NCI-H2081 (cell line): Measurements from ENCODE around the gene GPC5.
A peak's percentile ranks its signal among the peaks of the same experiment; 100 is the strongest.
"Not testable (repeated sequence)": the region's sequence is repeated elsewhere in the genome, so short reads cannot be mapped to it uniquely, and the experiment has no call there.

Experiments
- DNase-seq, 2 experiments: peaks; one replicate each; lab custom pipeline; 2025; lab: John Stamatoyannopoulos, UW

The GPC5 gene

DNA sequence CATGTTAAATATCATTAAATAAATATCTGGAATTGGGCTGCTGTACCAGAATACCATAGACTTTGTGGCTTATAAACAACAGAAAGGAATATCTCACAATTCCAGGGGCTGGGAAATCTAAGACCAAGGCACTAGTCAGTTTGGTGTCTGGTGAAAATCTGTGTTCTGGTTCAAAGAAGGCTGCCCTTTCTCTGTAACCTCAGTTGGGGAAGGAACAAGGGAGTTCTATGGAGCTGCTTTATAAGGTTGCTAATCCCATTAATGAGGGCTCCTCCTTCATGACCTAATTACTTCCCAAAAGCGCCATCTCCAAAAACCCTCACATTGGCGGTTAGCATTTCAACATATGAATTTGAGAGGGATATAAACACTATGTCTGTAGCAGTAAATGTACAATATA lies 480.9 kb downstream of the GPC5 start:
- DNase-seq: no peak

DNA sequence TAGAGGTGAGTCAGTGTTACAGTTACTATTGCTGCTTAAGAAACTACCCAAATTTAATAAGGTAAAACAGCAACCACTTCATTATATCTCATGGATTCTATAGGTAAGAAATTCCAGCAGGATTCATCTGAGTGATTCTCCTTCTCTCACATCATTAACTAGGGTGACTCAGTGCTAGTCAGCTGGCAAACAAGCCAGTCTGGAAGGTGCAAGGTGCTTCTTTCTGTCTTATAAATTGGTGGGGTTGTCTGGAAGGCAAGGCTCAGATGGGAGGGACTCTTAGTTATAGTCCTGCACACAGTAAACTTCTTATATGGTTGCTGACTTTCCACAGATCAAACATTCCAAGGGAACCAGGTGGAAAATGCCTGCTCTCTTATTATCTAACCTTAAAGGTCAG lies 484.5 kb downstream of the GPC5 start:
- no peak for DNase-seq

DNA sequence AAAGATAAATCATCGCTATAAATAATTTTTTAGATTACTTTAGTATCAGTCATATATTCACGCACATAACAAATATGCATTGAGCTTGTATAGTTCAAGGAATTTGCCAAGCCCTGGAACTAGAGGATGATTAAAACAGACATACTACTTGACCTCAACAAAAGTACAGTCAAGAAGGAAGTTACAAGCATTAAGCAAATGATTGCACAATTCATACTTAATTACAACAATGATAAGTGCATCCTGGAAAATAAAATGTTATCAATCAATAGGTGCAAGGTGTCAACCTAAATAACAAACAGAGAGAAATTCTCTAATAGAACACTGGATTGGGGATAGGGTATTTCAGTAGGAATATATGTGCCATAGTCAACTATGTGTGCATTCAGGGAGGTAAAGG lies 491.2 kb downstream of the GPC5 start:
- DNase-seq: no peak

DNA sequence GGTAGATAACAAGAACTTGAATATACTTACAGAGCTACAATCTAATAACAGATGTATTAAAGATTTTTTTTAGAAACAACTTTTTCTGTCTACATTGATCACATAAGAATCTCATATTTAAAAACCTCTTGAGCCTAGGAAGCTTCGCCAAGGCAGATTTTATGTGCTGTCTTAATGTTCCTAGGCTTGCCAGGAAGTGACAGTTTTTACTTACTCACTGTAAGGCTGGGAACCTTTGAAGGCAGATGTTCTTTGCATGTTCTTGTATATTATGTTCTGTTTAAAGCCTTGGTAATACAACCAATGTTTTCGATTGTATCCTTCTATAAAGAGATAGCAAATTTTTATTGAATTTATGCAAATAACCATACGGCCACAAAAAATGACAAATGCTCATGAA lies 492.7 kb downstream of the GPC5 start:
- DNase-seq: no peak

DNA sequence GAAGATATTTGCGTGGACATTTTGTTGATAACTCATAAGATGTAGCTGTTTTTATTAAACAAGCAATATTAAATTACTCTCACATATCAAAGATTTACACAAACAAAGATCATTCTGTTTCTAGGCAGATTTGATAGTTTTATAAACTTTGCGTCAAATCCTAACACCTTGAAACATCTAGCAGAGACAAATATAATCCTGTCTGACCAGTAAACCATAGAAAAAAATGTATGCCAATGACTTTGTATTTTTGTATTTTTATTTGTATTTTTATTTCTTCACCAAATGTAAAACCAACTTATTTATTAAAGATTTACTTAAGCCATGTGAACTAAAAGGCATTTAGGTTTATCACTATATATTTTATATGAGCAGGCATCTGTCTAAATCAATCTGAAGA lies 494.6 kb downstream of the GPC5 start:
- DNase-seq: no peak

DNA sequence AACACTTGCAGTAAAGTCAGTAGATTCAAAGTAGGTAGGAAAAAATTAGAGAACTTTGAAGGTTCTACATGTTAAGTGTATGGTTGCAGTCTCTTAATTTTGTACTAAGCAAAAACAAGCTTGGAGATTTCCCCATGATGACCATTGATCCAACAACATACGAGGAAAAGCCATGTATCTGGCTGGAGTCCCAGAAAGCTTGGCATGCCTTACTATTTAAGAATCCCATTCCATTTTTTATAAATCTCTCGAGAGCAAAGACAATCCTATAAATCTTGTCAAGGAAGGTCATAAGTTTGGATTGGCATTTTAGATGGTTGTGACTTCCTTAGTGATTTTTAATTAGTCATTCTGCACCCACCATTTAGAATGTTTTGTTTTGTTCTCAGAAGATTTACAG lies 495.9 kb downstream of the GPC5 start:
- no peak for DNase-seq

DNA sequence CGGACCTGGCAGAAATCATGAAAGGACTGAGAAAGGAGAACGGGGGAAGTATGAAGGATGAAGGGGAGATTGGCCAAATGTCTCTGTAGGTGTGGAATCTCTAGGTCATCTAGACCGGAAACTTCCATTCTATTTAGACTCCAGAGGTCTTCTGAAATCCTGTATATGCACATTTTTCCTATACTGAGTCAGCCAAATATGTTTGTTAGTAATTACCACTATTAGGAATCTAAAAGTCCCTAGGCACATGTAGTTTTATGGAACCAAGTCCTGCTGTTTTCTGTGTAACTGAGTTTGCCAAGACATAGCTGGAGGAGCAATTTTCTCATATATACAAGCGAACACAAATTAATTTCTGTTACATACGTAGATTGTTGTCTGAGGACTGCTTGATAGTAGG lies 498.1 kb downstream of the GPC5 start:
- DNase-seq: no peak

DNA sequence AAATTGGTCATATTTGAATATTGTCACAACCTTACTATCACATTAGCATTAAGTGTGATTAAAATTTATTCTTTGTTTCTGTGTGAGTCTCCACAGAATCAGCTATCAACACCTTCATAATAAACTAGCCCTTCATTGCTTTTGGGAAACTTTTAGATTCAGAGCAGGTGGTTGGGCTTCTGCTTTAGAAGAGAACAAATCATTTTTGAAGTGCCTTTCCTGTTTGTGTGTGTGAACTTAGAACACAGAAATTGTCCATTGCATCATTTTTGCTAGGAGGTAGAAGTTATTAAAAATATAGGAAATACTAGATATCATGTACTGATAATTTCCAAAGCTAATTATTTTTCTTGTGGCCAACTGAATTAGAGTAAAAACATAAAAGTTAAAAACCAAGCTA lies 500.6 kb downstream of the GPC5 start:
- not testable (repeated sequence) for DNase-seq

DNA sequence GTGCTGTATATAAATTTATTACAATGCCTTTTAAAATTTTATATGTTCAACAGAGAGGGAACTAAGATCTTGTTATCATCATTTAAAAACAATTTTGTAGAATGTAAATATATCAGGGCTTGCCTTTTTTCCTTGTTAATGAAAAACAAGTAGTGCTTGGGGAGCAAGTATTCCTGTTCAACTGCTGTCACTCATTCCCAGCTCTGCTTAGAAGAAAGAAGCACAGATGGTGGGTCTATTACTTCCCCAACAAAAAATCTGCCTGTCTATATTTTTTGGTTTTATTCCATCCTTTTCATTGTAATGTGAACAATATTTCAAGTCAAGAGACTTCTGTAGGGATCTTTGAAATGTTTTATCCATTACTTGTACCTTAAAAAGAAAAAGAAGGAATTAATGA lies 503.9 kb downstream of the GPC5 start:
- no peak for DNase-seq

DNA sequence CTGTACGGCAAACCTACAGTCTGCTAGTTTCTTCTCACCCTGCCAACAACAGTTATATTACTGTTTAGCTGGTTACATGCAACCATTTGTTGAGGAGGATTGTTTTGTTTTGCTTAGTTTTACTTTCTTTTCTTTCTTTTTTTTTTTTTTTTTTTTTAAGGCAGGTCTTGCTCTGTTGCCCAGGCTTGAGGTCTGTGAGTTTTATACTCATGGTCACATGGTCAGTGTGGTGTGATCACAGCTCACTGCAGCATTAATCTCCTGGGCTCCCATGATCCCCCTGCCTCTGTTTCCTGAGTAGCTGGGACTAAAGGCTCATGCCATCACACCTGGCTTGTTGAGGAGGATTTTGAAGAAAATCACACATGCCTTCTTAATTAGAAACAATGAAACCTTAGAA lies 505.6 kb downstream of the GPC5 start:
- DNase-seq: no peak

DNA sequence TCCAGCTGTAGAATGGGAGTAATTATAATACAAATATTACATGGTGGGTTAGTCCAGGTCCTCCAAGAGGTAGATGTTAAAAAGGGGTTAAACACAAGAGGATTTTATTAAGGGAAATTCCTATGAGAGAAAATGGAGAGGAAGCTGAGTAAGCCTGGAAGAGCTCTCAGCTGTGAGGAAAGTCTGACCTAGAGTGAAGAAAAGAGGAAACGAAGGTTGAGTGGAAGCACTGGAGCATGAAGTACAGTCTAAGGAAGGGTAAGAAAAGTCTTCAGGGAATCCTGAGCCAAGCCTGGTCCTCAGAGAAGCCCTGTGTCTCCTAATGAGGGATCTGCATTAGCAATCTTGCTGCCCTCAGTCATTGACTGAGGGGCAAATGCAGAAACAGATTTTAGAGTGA lies 506.2 kb downstream of the GPC5 start:
- DNase-seq: no peak

DNA sequence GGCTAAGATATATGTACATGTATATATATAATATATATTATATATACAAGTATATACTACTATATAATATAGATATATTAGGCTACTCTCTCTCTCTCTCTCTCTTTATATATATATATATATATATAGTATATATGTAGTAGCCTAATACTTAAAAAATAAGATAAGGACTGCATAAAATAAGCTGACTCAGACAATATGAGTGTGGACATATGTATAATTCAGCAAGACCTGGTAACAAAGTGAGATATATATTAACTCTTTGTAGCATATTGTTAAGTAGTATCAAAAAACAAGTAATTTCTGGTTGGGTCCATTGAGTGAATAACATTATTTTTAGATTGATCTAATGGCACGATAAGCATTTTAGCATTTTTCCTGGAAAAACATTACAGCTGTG lies 509.0 kb downstream of the GPC5 start:
- DNase-seq: no peak

DNA sequence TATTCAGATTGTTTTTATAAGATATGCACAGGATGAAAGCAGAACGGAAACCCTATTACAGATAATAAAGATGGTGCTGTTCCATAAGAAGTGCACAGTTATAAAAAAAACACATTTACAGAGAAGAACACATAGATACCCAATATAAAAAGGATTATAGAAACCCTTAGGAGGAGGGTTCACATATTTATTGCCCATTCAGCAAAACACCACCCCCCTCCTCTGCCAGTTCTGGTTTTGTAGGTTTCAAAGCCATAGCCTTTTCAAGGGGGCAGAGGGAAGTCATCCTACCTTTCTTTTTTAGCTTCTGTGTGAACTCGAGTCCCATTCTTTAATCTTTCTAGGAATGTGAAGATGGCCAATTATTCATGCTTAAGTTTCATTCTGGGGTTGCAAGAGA lies 511.2 kb downstream of the GPC5 start:
- no peak for DNase-seq

DNA sequence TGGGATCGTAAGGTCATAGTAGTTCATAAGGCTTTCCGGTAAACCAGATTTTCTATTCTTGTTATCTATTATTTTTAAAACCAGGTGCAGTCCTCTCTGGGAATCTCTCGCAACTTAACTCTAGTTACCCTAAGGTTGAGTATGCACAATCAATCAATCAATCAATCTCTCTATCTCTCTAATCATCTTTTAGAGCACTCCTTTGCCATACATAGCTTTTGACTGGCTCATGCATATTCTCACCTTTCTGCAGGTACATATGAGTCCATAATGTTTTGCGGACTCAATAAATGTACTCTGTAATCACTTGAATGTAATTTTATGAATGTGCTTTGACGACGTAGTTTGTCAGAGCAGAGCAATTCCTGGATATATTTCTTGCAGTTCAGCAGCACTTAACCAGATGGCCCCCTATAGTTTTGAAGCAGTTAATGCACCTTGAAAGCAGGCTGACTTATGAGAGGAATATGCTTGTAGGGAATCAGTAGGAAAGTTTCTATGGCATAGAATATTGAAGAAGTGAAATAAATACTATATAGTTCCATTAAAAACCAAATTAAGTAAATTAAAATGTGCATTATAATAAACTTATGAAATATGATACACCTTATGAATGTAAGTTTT lies 524.7 kb downstream of the GPC5 start:
- DNase-seq: no peak

DNA sequence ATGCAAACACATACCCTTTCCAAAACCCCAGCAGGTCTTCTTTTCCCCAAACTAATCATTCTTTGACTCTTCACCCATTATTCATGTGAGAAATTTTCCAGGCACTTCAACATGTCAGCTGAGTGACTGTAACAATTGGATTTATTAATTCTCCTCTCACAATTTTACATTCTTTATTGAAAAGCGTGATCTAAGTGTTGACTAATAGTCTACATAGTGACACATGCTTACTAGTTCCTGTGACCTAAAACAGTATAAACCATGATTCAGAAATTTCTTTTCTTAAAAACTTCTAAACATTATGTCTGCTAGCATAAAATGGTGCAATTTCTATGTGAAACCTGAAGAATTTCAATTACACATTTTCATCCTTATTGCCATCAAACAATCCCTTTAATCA lies 532.3 kb downstream of the GPC5 start:
- no peak for DNase-seq

DNA sequence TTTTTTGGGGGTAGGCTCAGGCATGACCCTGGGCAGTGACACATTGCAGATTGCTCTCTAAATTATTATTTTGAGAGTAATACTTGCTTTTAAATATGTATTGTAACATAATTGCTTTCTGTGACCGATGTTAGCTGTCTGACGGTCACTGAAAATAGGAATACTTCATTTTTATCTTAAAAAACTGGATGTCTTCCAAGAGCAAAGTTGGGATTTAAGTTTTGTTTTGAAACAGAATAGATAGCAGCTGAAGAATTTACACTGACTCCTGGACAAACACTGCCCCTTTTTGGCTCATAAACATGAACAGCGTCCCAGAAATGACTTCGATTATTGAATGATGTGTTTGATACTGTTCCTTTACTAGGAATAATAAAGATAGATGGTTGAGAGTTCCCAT lies 535.9 kb downstream of the GPC5 start:
- no peak for DNase-seq

DNA sequence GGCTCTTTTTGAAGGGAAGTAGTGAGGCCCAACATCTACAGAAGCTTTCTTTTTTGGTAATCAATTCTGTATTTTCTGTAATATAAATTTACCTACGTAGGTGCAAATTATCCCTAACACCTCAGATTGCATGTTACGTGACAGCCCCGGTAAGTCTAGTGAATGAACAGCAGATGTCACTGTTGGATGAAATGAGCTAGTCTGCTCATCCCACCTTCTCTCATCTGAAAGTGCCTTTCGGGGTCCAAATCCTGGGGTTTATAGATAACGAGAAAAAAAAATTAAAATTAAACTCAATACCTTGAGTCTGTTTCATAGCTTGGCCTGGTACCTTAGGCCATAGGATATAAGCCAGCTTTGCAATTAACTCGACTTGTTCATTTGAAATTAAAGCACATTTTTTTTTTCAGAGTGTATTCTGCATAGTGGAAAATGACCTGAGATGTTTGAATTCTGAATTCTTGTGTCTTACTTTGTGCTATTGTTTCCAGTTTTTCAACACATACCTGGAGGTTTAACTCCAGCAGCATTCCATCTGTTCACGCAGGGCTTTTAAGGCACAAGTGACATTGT lies 548.2 kb downstream of the GPC5 start:
- DNase-seq: peak; percentile 28 to 63

DNA sequence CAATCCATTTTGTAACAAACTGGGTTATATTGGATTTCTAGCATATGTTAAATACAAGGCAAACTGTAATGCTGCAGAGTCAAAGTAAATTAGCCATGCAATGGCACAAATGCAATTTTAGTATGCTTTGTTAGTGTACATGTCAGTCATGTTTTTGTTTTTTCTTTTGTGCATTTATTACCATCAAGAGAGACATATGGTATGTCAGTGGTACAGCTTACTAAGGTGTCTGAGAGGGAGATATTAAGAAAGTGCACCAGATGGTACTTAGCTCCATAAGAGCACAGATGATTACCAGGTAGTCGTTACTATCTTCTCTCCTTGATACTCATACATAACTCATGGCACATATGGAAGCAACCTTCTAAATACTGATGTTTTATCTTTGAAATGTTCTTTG lies 550.3 kb downstream of the GPC5 start:
- no peak for DNase-seq

DNA sequence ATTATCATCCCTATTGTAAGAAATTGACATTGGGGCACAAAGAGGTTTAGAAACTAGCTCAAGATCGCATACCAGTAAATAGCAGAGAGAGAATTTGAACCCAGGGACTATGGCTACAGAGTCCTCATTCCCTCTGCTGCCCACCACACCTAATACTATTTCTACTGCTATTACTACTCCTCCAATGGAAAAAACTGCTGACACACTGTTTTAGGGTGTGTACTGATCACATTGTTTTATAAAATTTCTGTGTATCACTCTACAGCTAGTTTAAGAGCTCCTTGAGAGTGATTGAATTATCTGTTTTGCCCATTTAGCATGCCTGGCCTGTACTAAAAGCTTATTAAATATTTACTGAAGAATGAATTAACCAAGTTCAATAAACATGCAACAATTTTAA lies 552.4 kb downstream of the GPC5 start:
- no peak for DNase-seq

DNA sequence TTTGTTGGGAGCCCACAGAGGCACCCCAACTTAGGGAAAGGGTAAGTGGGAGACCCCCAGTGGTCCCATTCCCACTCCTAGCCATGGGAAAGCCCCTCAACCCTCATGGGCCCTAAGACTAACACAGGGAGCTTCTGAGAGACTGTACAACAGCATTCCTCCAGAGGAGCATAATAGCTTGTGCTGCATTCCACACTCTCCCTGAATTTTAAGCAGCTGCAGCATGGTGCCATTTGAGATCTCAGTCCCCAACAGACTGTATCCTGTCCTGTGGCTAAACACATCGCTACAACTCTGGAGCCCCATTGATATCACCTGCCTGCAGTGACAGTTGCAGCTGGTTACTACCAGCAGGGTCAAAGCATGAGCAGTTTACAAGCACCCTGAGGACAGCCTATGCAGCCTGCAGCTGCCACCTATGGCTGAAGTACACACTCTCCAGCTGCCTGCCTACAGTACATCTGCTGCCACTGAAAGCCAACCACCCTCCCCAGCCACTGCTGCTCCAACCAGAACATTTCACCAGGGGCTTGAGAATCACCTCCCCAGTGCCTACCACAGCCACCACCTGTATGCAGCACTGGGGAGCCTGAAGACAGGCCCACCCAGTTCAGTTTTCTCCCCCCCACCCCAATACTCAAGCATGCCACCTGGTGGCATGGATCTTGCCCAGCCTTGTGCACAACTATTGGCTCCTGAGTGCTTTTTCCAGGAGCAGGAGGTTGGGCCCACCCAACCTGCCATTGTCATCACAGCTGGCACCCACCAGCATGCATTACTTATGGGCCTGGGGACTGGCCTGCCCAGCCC lies 557.3 kb downstream of the GPC5 start:
- DNase-seq: no peak

DNA sequence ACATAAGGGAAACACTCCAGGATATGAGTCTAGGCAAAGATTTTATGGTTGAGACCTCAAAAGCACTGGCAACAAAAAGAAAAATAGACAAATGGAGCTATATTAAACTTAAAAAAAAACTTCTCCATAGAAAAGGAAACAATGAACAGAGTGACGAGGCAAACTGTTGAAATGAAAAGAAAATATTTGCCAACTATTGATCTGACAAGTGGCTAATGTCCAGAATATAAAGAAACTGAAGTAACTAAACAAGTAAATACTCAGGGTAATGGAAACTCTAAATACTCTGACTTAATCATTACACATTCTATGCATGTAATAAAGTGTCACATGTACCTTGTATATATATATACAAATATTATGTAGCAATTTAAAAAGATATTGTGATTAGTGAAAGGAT lies 562.5 kb downstream of the GPC5 start:
- no peak for DNase-seq

DNA sequence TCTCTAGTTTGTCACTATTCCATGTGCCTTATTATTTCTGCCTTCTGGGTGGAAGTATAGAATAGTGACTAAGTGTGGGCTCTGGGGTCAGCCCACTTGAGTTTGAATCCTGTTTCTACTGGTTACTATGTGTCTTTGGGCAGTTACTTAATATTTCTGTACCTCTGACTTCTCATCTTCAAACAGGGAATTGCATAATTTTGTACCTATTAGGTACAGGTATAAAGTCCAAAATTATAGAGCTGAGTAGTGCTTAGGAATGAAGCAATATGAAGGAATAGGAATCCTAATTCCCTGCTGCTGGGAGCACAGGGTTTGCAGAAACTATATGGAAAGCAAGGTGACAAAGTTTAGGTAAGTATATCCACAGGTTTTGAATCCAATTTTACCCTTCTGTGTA lies 564.5 kb downstream of the GPC5 start:
- DNase-seq: no peak

DNA sequence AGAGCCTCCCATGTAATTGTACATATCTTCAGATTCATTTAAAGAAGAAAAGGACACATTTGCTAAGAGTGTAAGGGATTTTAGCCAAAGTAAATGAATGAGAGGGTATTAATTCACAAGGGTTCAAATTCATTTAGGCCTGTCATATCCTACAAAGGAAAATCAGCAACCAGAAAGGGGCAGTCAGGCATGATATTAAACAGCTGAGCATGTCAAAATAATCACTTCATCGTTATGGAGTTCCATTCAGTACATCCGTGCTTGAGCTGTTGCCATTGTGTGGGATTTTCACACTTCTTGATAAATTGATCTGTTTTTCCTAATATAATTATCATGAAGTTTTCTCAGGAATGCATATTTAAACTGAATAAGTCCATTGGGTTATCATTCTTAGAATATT lies 567.1 kb downstream of the GPC5 start:
- DNase-seq: no peak

DNA sequence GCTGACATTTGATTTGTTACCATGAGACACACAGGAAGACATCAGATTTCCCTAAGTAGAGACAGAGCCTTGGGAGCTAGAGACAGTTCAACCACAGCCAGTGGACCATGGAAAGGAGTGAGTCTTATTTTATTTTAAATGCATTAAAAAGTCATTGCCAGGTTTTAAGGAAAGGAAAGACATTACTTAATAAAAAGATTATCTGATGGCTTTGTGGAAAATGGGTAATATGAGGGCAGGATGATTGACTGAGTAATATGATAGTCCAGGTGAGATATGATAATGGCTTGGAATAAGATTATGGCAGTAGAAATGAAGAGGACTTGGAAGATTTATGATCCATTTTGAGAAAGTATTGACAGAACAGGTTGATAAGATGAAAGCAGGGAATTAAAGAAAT lies 580.1 kb downstream of the GPC5 start:
- no peak for DNase-seq
